Measurements from ENCODE around the gene CCL20. TPM values are rescaled to one million over a fixed set of nuclear protein-coding genes. Genes with fewer than 3 reads are reported as not detected.
A peak's percentile ranks its signal among the peaks of the same experiment; 100 is the strongest.

Gene CCL20
- total and polyA plus RNA-seq, 2 of the 8 experiments (the other 6 are each of a cell fraction or from before 2014, with no cell fraction given): not detected

DNA sequence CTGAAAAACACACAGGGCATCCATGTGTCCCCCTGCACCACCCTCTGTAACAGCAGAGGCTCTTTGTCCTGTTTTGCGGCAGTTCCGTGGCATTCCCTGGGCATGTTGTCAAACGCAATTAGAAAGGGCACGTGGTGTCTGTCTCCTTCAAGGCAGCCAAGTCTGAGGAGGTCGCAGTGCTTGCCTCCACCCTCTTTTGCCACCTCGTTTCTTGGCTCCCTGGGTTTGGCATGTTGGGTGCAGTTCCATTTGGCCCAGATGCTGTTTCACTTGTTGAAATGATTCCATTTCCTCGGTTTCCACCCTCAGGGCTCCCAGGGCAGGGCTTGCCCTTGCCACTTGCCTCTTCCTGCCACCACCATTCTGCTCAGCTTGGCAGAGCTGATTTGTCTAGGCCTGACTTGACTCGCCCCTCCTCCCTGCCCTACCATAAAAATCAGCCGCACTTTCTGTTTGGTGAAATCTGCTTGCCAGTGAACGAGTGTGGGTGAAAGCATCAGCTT, 12.4 kb downstream of the CCL20 start:
- CTCF ChIA-PET (ENCODE audit: partially characterized antibody): no interaction called here
- H2AFZ ChIP-seq (ENCODE audit: low read length): 0 out of 2 replicates have a peak overlapping the region, but pooled peaks have one; percentile 25
- no peak overlapping the region for H2BK15ac ChIP-seq (ENCODE audit: low read length)
- TF ChIP-seq GABPA (IDR thresholded peaks at IDR 0.05; ENCODE audit: borderline replicate concordance, insufficient read depth, low read length) (no peak), JUN (IDR thresholded peaks at IDR 0.05; ENCODE audit: low read depth, low read length) (no peak), RNF2 (IDR thresholded peaks at IDR 0.05; ENCODE audit: borderline replicate concordance, low read depth, low read length, missing control alignments, poor library complexity, severe bottlenecking) (no peak), BCL11A (IDR thresholded peaks at IDR 0.05; ENCODE audit: low read depth in 2 of 2, low read length in 2 of 2) (no peak), KDM5A (IDR thresholded peaks at IDR 0.05; ENCODE audit: low read length) (no peak), TAF7 (optimal IDR thresholded peaks at IDR 0.05; ENCODE audit: borderline replicate concordance, low read depth, low read length) (no peak), CTBP2 (IDR thresholded peaks at IDR 0.05; ENCODE audit: borderline replicate concordance, insufficient read depth, insufficient read length, low read length) (no peak), KDM1A (IDR thresholded peaks at IDR 0.05; ENCODE audit: borderline replicate concordance, low read length) (no peak), SIN3A (conservative IDR thresholded peaks at IDR 0.05 in 1 of 2, IDR thresholded peaks at IDR 0.05 in 1 of 2; ENCODE audit: low read depth in 1 of 2, low read length in 2 of 2) (no peak)
- TF ChIP-seq, protein P1, sequence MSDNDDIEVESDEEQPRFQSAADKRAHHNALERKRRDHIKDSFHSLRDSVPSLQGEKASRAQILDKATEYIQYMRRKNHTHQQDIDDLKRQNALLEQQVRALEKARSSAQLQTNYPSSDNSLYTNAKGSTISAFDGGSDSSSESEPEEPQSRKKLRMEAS (IDR thresholded peaks at IDR 0.05): no peak

More for the DNA sequence above, 12.4 kb downstream of the CCL20 start:
- POLR2A ChIA-PET (ENCODE audit: partially characterized antibody): no interaction called here
- no peak overlapping the region for H4K8ac ChIP-seq (ENCODE audit: extremely low read depth, insufficient read depth, low read length)
- H3K4me2 ChIP-seq (ENCODE audit: insufficient read depth in 1 of 2, low read depth in 2 of 2, low read length in 2 of 2): no peak overlapping the region
- H4K5ac ChIP-seq (ENCODE audit: insufficient read length, low read depth, low read length): no peak overlapping the region
- no peaks in the 10 kb centered on the region for H3K36me3 ChIP-seq (ENCODE audit: control insufficient read depth in 2 of 4, insufficient read depth in 4 of 4, low read length in 3 of 4)
- no peaks in the 10 kb centered on the region for H3K23me2 ChIP-seq (ENCODE audit: low read depth, low read length)
- no peak overlapping the region for H3K56ac ChIP-seq (replicated peaks; ENCODE audit: insufficient read length, low read depth, low read length)
- no peaks in the 10 kb centered on the region for H3K9me3 ChIP-seq (ENCODE audit: insufficient read depth in 2 of 2, low read depth in 1 of 2, low read length in 1 of 2)
- H2BK20ac ChIP-seq (ENCODE audit: low read length): no peak overlapping the region
- no peak overlapping the region; the same call in 1 of the 2 replicates for H2BK12ac ChIP-seq (ENCODE audit: low read depth, low read length)
- no peak overlapping the region for H3K9ac ChIP-seq (replicated peaks in 1 of 4; ENCODE audit: extremely low read depth in 1 of 4, low read depth in 3 of 4, low read length in 3 of 4)
- H3K79me2 ChIP-seq (ENCODE audit: control insufficient read depth in 1 of 2, insufficient read depth in 2 of 2, low read length in 2 of 2): no peaks in the 10 kb centered on the region
- H4K20me1 ChIP-seq (replicated peaks in 1 of 2; ENCODE audit: control insufficient read depth in 1 of 2, insufficient read depth in 2 of 2, low read length in 2 of 2): no peaks in the 10 kb centered on the region
- no peak overlapping the region for H2BK5ac ChIP-seq (ENCODE audit: low read depth, low read length)
- H3K4me3 ChIP-seq (ENCODE audit: extremely low read depth in 1 of 4, insufficient read depth in 2 of 4, low read depth in 3 of 4, low read length in 4 of 4): no peak overlapping the region
- no peaks in the 10 kb centered on the region; a peak in 1 of 7 replicates for H3K27me3 ChIP-seq (replicated peaks in 1 of 4; ENCODE audit: control insufficient read depth in 3 of 4, extremely low read depth in 1 of 4, insufficient read depth in 3 of 4, low read length in 3 of 4)
- H3K27ac ChIP-seq (ENCODE audit: low read depth, low read length): no peak overlapping the region
- no peaks in the 10 kb centered on the region for H3K79me1 ChIP-seq (ENCODE audit: low read depth, low read length)
- H3K4ac ChIP-seq (replicated peaks; ENCODE audit: insufficient read length, low read depth, low read length): no peak overlapping the region
- FAIRE-seq: no peak
- no peak overlapping the region for H3K23ac ChIP-seq (ENCODE audit: insufficient read length)
- H3K4me1 ChIP-seq (replicated peaks in 1 of 4; ENCODE audit: control insufficient read depth in 3 of 4, insufficient read depth in 4 of 4, low read length in 3 of 4): no peaks in the 10 kb centered on the region; a peak in 1 of 7 replicates
- no peak overlapping the region for H3K18ac ChIP-seq (ENCODE audit: extremely low read depth, low read length)
- no peak overlapping the region for H3K14ac ChIP-seq (ENCODE audit: insufficient read length)
- H4K91ac ChIP-seq (replicated peaks; ENCODE audit: insufficient read length, low read length): no peak overlapping the region
- H2BK120ac ChIP-seq (replicated peaks; ENCODE audit: low read depth, low read length): no peak overlapping the region
- no peak overlapping the region for H2AK5ac ChIP-seq (ENCODE audit: low read depth, low read length)
- DNase-seq (ENCODE audit: low read depth in 1 of 2, low spot score in 2 of 2): no peak
- WGBS, 2 experiments (ENCODE audit: extremely low coverage in 1 of 2, insufficient coverage in 1 of 2, insufficient read length in 1 of 2, insufficient replicate concordance in 2 of 2, low coverage in 1 of 2, low lambda C conversion rate in 2 of 2, missing lambda C conversion rate in 1 of 2): 91% methylated on average over 7 of the region's 10 CpGs; no CpG with 5 or more reads in 1 of the 2 experiments

Data from H1 (cell line).